Mesothelial cell of epicardium (in vitro differentiated cells): ENCODE data around the gene ANKRD13C. TPM values are rescaled to one million over a fixed set of nuclear protein-coding genes. Genes with fewer than 3 reads are reported as not detected.

Source experiments
- DNase-seq, 2 experiments: peaks; one replicate each; pipeline ENCODE4 v3.0.0; 2021; ENCODE audit warnings: low spot score in 2 of 2; ENCODE audit not compliant: unreplicated experiment in 2 of 2
- H3K27ac Mint-ChIP-seq: 2 replicates; pipeline ENCODE4 v1.8.0; 2021; ENCODE audit warnings: mixed read lengths
- H3K27me3 Mint-ChIP-seq: 2 replicates; pipeline ENCODE4 v1.8.0; 2021; ENCODE audit warnings: low read depth, mixed read lengths
- H3K36me3 Mint-ChIP-seq: 2 replicates; pipeline ENCODE4 v1.8.0; 2021; ENCODE audit warnings: mixed read lengths
- H3K4me1 Mint-ChIP-seq: 2 replicates; pipeline ENCODE4 v1.8.0; 2021; ENCODE audit warnings: mixed read lengths
- H3K4me3 Mint-ChIP-seq: 2 replicates; pipeline ENCODE4 v1.8.0; 2021; ENCODE audit warnings: mild to moderate bottlenecking, moderate library complexity, mixed read lengths
- H3K9me3 Mint-ChIP-seq: 2 replicates; pipeline ENCODE4 v1.8.0; 2021; ENCODE audit warnings: mixed read lengths
- CTCF ChIP-seq: fragments of 200-600 bp; sonication (generic); IDR thresholded peaks from one replicate; pipeline ENCODE4 v1.5.0; 2021; ENCODE audit warnings: antibody characterized with exemption; ENCODE audit not compliant: unreplicated experiment
- total RNA-seq: library from RNA; stranded (reverse); gene quantifications from 3 replicates; pipeline ENCODE4 v1.2.1, GENCODE V29; 2021

The ANKRD13C gene
- total RNA-seq, 1 donor from 2014 or later: 23.7 TPM

GRCh38 chr1:70228670-70229069, 125.9 kb downstream of the ANKRD13C start:
- TF ChIP-seq CTCF: no peak
- Mint-ChIP-seq H3K27ac (no peak overlapping the region), H3K4me1 (peaks cover 25% of the 10 kb centered on the region), H3K27me3 (no peaks in the 10 kb centered on the region), H3K36me3 (peaks cover 30% of the 10 kb centered on the region), H3K9me3 (no peaks in the 10 kb centered on the region), H3K4me3 (no peak overlapping the region)
- DNase-seq: no peak

- DNase-seq: no peak
- Mint-ChIP-seq H3K27ac (peak overlapping the region; percentile 22), H3K9me3 (no peaks in the 10 kb centered on the region), H3K27me3 (no peaks in the 10 kb centered on the region), H3K4me3 (no peak overlapping the region), H3K36me3 (peaks cover 28% of the 10 kb centered on the region), H3K4me1 (peaks cover 38% of the 10 kb centered on the region)
- no peak for TF ChIP-seq CTCF
These were observed 127.1 kb downstream of the ANKRD13C start for GRCh38 chr1:70227439-70227838.

- H3K36me3 Mint-ChIP-seq: peaks cover 18% of the 10 kb centered on the region
- DNase-seq: no peak
- no peaks in the 10 kb centered on the region for H3K9me3 Mint-ChIP-seq
- peak overlapping the region; percentile 60 for H3K27ac Mint-ChIP-seq
- no peak overlapping the region for H3K4me3 Mint-ChIP-seq
- H3K27me3 Mint-ChIP-seq: no peaks in the 10 kb centered on the region
- TF ChIP-seq CTCF: no peak
- peaks cover 49% of the 10 kb centered on the region for H3K4me1 Mint-ChIP-seq
These were observed 129.6 kb downstream of the ANKRD13C start for GRCh38 chr1:70224954-70225353.

GRCh38 chr1:70222716-70223235, 131.7 kb downstream of the ANKRD13C start:
- TF ChIP-seq CTCF: no peak
- Mint-ChIP-seq H3K36me3 (peaks cover 14% of the 10 kb centered on the region), H3K9me3 (no peaks in the 10 kb centered on the region), H3K4me3 (peak overlapping the region; percentile 91), H3K27ac (peak overlapping the region; percentile 96), H3K4me1 (peaks cover 50% of the 10 kb centered on the region), H3K27me3 (no peaks in the 10 kb centered on the region)
- DNase-seq: no peak

- peaks cover 40% of the 10 kb centered on the region for H3K4me1 Mint-ChIP-seq
- peaks cover 18% of the 10 kb centered on the region for H3K36me3 Mint-ChIP-seq
- TF ChIP-seq CTCF: no peak
- H3K27ac Mint-ChIP-seq: peak within 1 kb of the TSS; percentile 96
- H3K4me3 Mint-ChIP-seq: peak within 1 kb of the TSS; percentile 91
- H3K9me3 Mint-ChIP-seq: no peaks in the 10 kb centered on the region
- DNase-seq: peak; percentile 92 to 97
- H3K27me3 Mint-ChIP-seq: no peaks in the 10 kb centered on the region
These were observed 133.0 kb downstream of the ANKRD13C start, which contains the start of gene SRSF11 for GRCh38 chr1:70221238-70222121. SRSF11 (plus strand) TSS chr1:70221380; CDS start chr1:70221637, 257 bp downstream.
